Forelimb muscle (tissue), 1 donor: ENCODE results near the gene KAZN. TPM values are rescaled to one million over a fixed set of nuclear protein-coding genes. Genes with fewer than 3 reads are reported as not detected.

Experiments
- DNase-seq: peaks from one replicate; pipeline ENCODE4 v3.0.0-alpha.2; 2013; ENCODE audit warnings: low read depth
- polyA plus RNA-seq: library from polyadenylated mRNA; unstranded; fragments of 120-200 nt; gene quantifications from one replicate; pipeline ENCODE4 v1.2.1, GENCODE V29; 2013; ENCODE audit not compliant: insufficient read length

Gene KAZN
- polyA plus RNA-seq, 1 donor, result 12.8 TPM

DNA sequence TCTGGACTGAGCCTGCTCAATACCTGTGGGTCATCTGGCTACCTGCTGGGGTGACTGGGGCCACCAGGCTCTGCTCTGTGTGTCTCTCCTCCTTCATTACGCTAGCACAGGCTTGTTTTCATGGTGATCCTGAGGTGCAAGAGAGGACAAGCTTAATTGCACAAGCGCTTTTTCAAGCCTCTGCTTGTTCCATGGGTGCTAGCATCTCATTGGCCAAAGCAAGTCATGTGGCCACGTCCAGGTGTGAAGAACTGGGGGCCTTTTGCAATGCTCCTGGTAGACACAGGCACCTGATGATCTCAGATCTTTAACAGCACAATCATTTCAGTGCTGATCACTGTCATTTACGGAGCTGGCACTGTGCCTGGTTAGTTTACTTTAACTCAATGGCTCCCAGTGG lies 114.6 kb downstream of the KAZN start:
- DNase-seq, result no peak

GRCh38 chr1:14715266-14715665 lies 116.8 kb downstream of the KAZN start:
- no peak for DNase-seq

GRCh38 chr1:14715802-14716201 lies 117.3 kb downstream of the KAZN start:
- DNase-seq, result no peak

GRCh38 chr1:14716474-14716873 lies 118.0 kb downstream of the KAZN start:
- DNase-seq, result no peak

GRCh38 chr1:14718476-14718875 lies 120.0 kb downstream of the KAZN start:
- no peak for DNase-seq

GRCh38 chr1:14723401-14723800 lies 124.9 kb downstream of the KAZN start:
- DNase-seq, result no peak

DNA sequence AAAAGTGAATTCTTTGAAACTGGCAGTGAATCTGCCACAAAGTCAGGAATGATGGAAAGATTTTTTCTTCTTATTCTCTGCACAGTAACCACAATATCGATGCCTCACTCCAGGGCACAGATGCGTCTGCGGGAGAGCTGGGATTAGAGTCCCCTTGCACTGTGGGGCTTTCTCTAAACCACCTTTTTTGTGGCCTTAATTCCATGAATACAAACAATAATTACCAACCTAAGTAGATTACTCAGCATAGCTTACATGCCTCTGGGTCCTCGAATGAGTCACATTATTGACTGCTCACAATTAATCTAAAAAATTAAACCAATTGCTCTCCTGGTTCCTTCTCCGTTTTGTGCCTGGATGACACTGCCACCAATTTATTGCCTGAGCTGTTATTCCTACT lies 125.8 kb downstream of the KAZN start:
- no peak for DNase-seq

DNA sequence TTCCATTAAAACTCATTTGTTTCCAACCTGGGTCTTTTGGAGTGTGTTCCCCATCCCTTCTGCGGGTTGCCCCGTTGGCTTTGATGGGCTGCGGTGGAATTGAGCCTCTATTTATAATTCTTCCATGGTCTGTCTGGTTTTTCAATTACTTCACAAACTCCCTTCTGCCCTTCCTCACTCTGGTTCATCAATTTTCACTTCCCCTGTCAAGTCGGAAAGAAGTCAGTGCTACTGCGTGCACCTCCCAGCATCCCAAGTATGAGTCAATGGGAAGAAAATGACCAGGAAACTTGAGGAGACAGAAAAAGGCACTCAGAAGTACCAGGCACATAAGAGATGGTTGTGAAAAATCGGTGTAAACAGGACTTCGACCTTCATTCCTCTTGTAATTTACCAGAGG lies 126.2 kb downstream of the KAZN start:
- DNase-seq, result no peak

DNA sequence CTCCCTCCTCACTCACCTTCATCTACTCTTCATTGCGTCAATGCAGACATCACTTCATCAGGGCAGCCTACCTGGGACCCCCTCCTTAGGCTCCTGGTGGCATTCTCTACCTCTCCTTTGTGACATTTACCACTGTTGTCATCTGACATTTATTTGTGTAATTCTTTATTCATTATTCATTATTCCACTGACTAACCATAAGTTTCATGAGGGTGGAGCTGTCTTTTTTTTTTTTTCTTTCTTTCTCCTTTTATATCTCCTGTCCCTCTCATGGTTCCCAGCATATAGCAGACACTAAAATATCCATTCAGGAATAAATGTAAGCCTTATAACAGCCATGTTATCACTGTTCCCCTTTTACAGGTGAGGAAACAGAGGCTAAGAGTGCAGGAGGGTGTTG lies 126.8 kb downstream of the KAZN start:
- DNase-seq, result no peak

DNA sequence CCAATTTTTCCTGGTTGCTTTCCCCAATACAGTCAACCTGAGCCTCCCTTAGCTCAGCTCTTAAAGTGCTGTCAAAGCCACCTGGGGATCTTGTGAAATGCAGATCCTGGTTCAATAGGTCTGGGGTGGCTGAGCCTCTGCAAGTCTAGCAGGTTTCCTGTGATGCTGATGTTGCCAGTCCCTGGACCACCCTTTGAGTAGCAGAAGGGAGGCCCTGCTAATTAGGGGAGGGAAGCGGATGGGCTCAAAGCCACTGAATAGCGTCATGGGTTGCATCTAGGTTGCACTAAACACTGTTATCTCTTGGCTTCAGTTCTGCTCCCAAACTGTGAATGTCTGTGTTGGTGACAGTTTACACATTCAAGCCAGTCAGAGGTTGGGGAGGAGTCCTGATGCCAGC lies 127.2 kb downstream of the KAZN start:
- no peak for DNase-seq

GRCh38 chr1:14726606-14727005 lies 128.1 kb downstream of the KAZN start:
- DNase-seq, result no peak

- peak; percentile 9 for DNase-seq
Observed at GRCh38 chr1:14728516-14728915, 130.0 kb downstream of the KAZN start.

DNA sequence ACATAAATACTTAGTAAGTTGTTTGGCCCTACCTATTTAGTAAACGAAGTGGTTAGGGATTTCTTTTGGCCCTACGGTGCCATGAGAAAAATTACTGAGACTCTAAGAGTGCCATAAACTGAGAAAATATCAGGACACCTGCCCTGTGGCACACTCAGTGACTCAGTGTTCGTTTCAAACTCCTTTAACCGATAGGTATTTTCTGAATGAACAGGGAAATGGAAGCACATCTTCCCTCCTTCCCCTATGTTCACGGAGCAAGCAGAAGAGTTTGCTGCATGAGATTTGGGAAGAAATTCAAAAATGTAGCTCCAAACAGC lies 134.2 kb downstream of the KAZN start:
- no peak for DNase-seq

- no peak for DNase-seq
Observed at GRCh38 chr1:14733048-14733778, 134.7 kb downstream of the KAZN start.

DNA sequence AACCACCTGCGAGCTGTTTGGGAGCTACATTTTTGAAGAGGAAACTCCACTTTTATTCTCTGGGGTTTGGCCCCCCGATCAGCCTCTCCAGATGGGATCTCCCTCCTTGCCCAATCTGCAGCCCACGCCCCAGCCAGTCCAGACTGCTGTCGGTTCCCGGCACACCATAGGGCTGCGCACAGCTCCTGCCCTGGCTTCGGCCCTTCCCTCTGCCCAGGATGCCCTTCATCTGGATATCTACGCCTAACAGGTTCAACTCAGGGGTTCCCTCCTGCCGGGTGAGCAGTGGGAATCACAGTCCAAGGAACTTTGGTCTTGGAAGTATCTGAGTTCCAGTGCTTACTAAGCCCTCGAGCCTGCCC lies 135.3 kb downstream of the KAZN start:
- no peak for DNase-seq

DNA sequence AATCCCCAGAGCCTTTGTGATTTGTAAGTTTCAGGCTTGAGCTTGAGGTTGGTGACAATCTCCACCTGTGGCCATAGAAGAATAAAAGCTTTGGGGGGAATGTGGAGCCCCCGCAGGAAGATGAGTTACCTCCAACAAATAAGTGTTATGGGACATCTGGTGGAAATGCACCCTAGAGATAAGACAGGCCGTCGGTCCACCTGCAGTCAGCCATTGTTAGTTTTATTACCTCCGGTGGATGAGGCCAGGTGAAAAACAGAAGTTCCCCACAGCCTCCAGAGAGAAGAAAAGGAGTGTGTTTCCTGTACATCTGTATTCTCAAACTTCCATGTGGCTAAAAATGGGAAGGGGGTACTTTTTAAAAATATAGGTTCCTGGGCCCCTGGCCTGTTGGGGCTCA lies 137.4 kb downstream of the KAZN start:
- no peak for DNase-seq

GRCh38 chr1:14737561-14738094 lies 139.1 kb downstream of the KAZN start:
- DNase-seq, result no peak

GRCh38 chr1:14738235-14738634 lies 139.8 kb downstream of the KAZN start:
- DNase-seq, result no peak

- DNase-seq, result no peak
Observed at GRCh38 chr1:14738647-14739046, 140.2 kb downstream of the KAZN start.

DNA sequence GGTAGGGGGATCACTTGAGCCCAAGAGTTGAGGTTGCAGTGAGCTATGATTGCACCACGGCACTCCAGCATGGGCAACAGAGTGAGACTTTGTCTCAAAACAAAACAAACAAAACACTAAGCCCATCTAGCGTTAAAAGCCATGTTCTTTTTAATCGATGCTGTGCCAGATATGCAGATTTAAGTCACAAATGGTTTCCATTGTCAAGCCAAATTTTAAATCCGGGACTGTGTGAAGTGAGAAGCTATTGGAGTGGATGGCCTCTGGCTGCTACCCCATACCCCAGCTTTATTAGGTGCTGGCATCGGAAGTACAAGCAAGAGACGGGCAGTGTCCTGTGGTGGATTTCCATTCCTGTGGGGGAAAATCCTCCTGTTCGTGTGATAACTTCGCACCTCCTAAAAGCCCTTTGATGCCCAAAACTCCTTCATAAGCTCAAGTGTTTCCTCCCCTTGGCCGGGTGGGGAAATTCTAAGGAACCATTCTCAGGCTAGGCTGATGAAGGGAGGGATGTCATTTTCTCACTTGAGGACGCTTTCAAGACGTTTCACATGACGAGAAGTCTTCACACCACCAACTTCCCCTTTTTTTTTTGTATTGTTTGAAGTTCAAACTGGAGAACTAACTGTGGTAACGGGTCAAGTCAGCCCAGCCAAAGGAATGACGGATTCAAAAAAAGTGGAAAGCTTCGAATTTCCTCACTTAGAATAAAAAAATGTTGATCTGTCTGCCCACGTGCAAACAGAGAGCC lies 140.8 kb downstream of the KAZN start:
- no peak for DNase-seq

GRCh38 chr1:14740016-14740415 lies 141.5 kb downstream of the KAZN start:
- no peak for DNase-seq

GRCh38 chr1:14741082-14741481 lies 142.6 kb downstream of the KAZN start:
- no peak for DNase-seq

DNA sequence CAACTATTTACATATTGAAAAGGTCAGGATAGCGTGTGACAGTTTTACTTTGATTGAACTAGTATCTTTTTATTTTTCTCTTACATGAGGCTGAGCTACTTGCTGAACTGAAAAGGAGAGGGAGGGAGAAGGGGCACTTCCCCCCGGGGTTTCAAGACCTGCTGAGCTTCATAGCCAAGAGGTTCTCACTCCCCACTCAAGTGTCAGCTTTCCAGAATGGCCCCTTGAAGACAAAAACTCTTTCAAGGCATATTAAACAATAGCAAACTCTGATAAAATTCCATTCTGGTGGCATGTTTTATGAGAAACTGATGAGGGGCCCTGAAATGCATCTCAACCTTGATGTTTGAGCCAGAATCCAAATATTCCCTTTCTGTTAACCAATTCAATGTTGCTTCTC lies 143.0 kb downstream of the KAZN start:
- no peak for DNase-seq
